Thyroid gland (tissue), 4 donors: ENCODE measurements around the gene HSP90AA1. TPM values are rescaled to one million over a fixed set of nuclear protein-coding genes. Genes with fewer than 3 reads are reported as not detected.

Experiments
- DNase-seq, 2 donors: peaks; one replicate each; pipeline ENCODE4 v3.0.0-alpha.2; 2019
- H3K27ac ChIP-seq, 3 donors: fragments of 200-600 bp; sonication (generic); 1 replicate in 2 of 3; 2 replicates in 1 of 3; pipeline ENCODE4 v1.5.1; 2016 to 2019; ENCODE audit warnings: mild to moderate bottlenecking in 1 of 3, moderate library complexity in 1 of 3
- H3K27me3 ChIP-seq: fragments of 200-600 bp; sonication (generic); one replicate; pipeline ENCODE4 v1.5.1; 2019
- H3K36me3 ChIP-seq, 2 donors: fragments of 200-600 bp; sonication (generic); one replicate each; pipeline ENCODE4 v1.5.1; 2016 to 2019
- H3K4me1 ChIP-seq, 2 donors: fragments of 200-600 bp; sonication (generic); one replicate each; pipeline ENCODE4 v1.5.1; 2017 to 2019
- H3K4me3 ChIP-seq, 3 donors: fragments of 200-600 bp; sonication (generic); replicated peaks in 1 of 3; 1 replicate in 2 of 3; 2 replicates in 1 of 3; pipeline ENCODE4 v1.5.1; 2016; ENCODE audit warnings: mild to moderate bottlenecking in 1 of 3
- H3K9me3 ChIP-seq: fragments of 200-600 bp; sonication (generic); one replicate; pipeline ENCODE4 v1.5.1; 2017
- POLR2A ChIP-seq, 2 donors: fragments of 450-650 bp; IDR thresholded peaks; one replicate each; pipeline ENCODE4 v1.6.1; 2017; ENCODE audit warnings: antibody characterized with exemption in 2 of 2, mild to moderate bottlenecking in 2 of 2, moderate library complexity in 1 of 2
- WGBS, 2 donors: methylation state at CpG; one replicate each; pipeline ENCODE4 v1.1.5; 2017; 5-methylcytosine and 5-hydroxymethylcytosine counted together
- intact Hi-C: fragments of 100-400 bp; cut with DNase I; formaldehyde crosslinking; loops from one replicate; pipeline ENCODE4 v1.15.1; 2023
- total RNA-seq, 4 donors: library from RNA; depleted of rRNA; stranded (reverse); fragments of >200 nt; gene quantifications; one replicate each; pipeline ENCODE4 v1.2.3, GENCODE V29; 2016
- TF ChIP-seq, protein P1 (sequence below), 6 experiments: fragments of 200-600 bp in 3 of 6; fragments of 450-650 bp in 3 of 6; sonication (generic) in 3 of 6; IDR thresholded peaks; one replicate each; pipeline ENCODE4 v1.5.1; 2016 to 2019; ENCODE audit warnings: antibody characterized with exemption in 6 of 6, mild to moderate bottlenecking in 2 of 6, inconsistent platforms in 1 of 6, moderate library complexity in 1 of 6

Gene HSP90AA1
- total RNA-seq, 4 donors from 2014 or later = 217 to 405 (median 278) TPM

- intact Hi-C loops = no loop called here
- no peak for DNase-seq
- no peaks in the 10 kb centered on the region for H3K27me3 ChIP-seq
Observed at GRCh38 chr14:102058961-102059360, 27.9 kb downstream of the HSP90AA1 start.

DNA sequence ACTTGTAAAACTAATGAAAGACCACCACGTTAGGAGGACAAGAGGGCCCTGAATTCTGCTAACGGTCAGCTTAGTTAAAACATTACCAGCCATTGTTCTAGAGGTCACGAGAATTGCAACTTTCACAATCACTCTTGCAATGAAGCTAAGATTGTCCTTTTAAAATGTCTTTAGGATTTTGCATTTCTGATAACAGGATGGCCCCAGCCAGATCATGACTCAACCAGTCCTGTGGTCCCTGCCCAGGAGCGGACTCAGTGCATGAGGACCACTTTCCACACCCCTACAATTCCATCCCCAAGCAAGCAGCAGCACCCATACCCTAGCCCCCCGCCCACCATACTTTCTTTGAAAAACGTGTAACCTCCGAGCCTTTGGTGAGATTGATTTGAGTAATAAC is 28.7 kb downstream of the HSP90AA1 start:
- Histone ChIP-seq H3K9me3 (no peaks in the 10 kb centered on the region), H3K36me3 (no peaks in the 10 kb centered on the region), H3K4me3 (no peak overlapping the region), H3K4me1 (peaks cover 0 to 4% of the 10 kb centered on the region in 2 donors), H3K27me3 (no peaks in the 10 kb centered on the region), H3K27ac (no peak overlapping the region)
- intact Hi-C loops = no loop called here
- no peak for DNase-seq
- TF ChIP-seq POLR2A (IDR thresholded peaks at IDR 0.05) = no peak
- TF ChIP-seq, protein P1, sequence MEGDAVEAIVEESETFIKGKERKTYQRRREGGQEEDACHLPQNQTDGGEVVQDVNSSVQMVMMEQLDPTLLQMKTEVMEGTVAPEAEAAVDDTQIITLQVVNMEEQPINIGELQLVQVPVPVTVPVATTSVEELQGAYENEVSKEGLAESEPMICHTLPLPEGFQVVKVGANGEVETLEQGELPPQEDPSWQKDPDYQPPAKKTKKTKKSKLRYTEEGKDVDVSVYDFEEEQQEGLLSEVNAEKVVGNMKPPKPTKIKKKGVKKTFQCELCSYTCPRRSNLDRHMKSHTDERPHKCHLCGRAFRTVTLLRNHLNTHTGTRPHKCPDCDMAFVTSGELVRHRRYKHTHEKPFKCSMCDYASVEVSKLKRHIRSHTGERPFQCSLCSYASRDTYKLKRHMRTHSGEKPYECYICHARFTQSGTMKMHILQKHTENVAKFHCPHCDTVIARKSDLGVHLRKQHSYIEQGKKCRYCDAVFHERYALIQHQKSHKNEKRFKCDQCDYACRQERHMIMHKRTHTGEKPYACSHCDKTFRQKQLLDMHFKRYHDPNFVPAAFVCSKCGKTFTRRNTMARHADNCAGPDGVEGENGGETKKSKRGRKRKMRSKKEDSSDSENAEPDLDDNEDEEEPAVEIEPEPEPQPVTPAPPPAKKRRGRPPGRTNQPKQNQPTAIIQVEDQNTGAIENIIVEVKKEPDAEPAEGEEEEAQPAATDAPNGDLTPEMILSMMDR (IDR thresholded peaks at IDR 0.05) = no peak
- 66 to 70% methylated on average over 7 of the region's 7 CpGs for WGBS, 2 donors

More at GRCh38 chr14:102058961-102059360, 27.9 kb downstream of the HSP90AA1 start:
- Histone ChIP-seq H3K9me3 (no peaks in the 10 kb centered on the region), H3K4me1 (peaks cover 3 to 10% of the 10 kb centered on the region in 2 donors), H3K27ac (no peak overlapping the region), H3K36me3 (no peaks in the 10 kb centered on the region), H3K4me3 (no peak overlapping the region)
- TF ChIP-seq POLR2A (IDR thresholded peaks at IDR 0.05) = no peak
- WGBS, 2 donors = 54 to 76% methylated on average over 5 of the region's 5 CpGs

- intact Hi-C loops = no loop called here
- TF ChIP-seq, protein P1 (IDR thresholded peaks at IDR 0.05) = no peak
- no peak for TF ChIP-seq POLR2A (IDR thresholded peaks at IDR 0.05)
Observed at GRCh38 chr14:102057480-102058114, 29.2 kb downstream of the HSP90AA1 start.

GRCh38 chr14:102056694-102057442 is 30.0 kb downstream of the HSP90AA1 start:
- Histone ChIP-seq H3K4me3 (no peak overlapping the region), H3K36me3 (peaks cover 8 to 9% of the 10 kb centered on the region in 2 donors), H3K27me3 (no peaks in the 10 kb centered on the region), H3K9me3 (no peaks in the 10 kb centered on the region), H3K4me1 (no peaks in the 10 kb centered on the region), H3K27ac (no peak overlapping the region)
- TF ChIP-seq, protein P1 (IDR thresholded peaks at IDR 0.05) = no peak
- TF ChIP-seq POLR2A (IDR thresholded peaks at IDR 0.05) = no peak
- no peak for DNase-seq
- intact Hi-C loops = no loop called here
- WGBS, 2 donors = 85 to 86% methylated on average over 28 to 31 of the region's 31 CpGs

More at GRCh38 chr14:102057480-102058114, 29.2 kb downstream of the HSP90AA1 start:
- no peaks in the 10 kb centered on the region for H3K9me3 ChIP-seq
- 62 to 64% methylated on average over 10 of the region's 10 CpGs for WGBS, 2 donors
- H3K36me3 ChIP-seq = peaks cover 1 to 2% of the 10 kb centered on the region in 2 donors
- no peaks in the 10 kb centered on the region for H3K4me1 ChIP-seq
- no peak for DNase-seq
- H3K4me3 ChIP-seq = no peak overlapping the region
- no peak overlapping the region for H3K27ac ChIP-seq
- H3K27me3 ChIP-seq = no peaks in the 10 kb centered on the region

DNA sequence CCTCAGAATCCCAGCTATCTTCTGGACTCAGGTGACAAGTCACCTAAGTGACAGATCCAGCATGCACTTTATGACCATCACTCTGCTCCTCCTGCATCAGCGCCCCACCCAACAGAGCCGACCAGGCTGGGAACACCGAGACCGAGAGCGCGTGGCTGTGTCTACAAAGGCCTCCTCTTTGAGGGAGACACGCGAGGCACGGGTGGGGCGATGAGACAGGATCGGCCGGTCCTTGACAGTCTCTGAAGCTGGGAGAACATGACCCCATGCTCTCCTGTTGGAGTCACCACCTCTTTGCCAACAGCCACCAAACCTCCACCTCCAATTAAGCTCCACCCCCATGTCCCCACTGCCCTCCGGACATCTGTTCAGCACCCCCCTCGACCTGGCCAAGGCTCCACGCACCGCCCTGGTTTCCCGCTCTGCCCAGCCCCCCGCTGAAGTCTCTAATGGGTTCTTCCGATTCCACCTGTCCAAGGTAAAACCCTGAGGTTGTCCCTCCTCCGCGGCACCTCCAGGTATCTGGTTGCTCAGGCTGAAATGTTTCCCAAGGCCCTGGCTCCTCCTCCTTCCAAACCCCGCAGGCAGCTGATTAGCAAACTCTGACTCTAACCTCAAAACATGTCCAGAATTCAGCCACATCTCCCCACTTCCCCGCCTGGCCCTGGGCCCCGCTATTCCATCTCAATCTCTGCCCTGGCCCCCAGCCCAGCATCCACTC is 31.5 kb downstream of the HSP90AA1 start:
- DNase-seq = no peak
- no peak overlapping the region for H3K27ac ChIP-seq
- 80 to 81% methylated on average over 24 of the region's 24 CpGs for WGBS, 2 donors
- H3K36me3 ChIP-seq = peaks cover 16 to 24% of the 10 kb centered on the region in 2 donors
- no peaks in the 10 kb centered on the region for H3K27me3 ChIP-seq
- no peaks in the 10 kb centered on the region for H3K4me1 ChIP-seq
- TF ChIP-seq, protein P1 (IDR thresholded peaks at IDR 0.05) = no peak
- no peak for TF ChIP-seq POLR2A (IDR thresholded peaks at IDR 0.05)
- no peaks in the 10 kb centered on the region for H3K9me3 ChIP-seq
- intact Hi-C loops = no loop called here
- no peak overlapping the region for H3K4me3 ChIP-seq
